ENCODE data around the gene CMSS1.

Gene CMSS1

GRCh38 chr3:100001526-100002270 is 184.0 kb downstream of the CMSS1 start:
- Histone ChIP-seq H3K4me3 (ENCODE audit: low read length in 2 of 2) (no peak overlapping the region), H3K27ac (ENCODE audit: low read depth in 2 of 2, low read length in 2 of 2) (no peak overlapping the region), H3K4me1 (ENCODE audit: control insufficient read depth in 2 of 2, insufficient read depth in 2 of 2, low read length in 2 of 2) (peaks cover 15 to 18% of the 10 kb centered on the region in 2 donors), H3K36me3 (ENCODE audit: control insufficient read depth in 2 of 2, insufficient read depth in 2 of 2, low read length in 2 of 2) (no peaks in the 10 kb centered on the region), H3K9ac (ENCODE audit: low read depth in 1 of 2, low read length in 2 of 2) (no peak overlapping the region), H3K27me3 (ENCODE audit: control insufficient read depth in 2 of 2, insufficient read depth in 2 of 2, low read length in 2 of 2) (no peaks in the 10 kb centered on the region), H3K9me3 (ENCODE audit: control insufficient read depth in 2 of 2, low read length in 2 of 2) (no peaks in the 10 kb centered on the region)

- H3K4me3 ChIP-seq (ENCODE audit: low read length in 2 of 2), result no peak overlapping the region
- peak overlapping the region in 1 of 2 donors; percentile 7 for H3K9ac ChIP-seq (ENCODE audit: low read depth in 1 of 2, low read length in 2 of 2)
- no peaks in the 10 kb centered on the region for H3K36me3 ChIP-seq (ENCODE audit: control insufficient read depth in 2 of 2, insufficient read depth in 2 of 2, low read length in 2 of 2)
- no peaks in the 10 kb centered on the region for H3K27me3 ChIP-seq (ENCODE audit: control insufficient read depth in 2 of 2, insufficient read depth in 2 of 2, low read length in 2 of 2)
- peaks cover 15 to 18% of the 10 kb centered on the region in 2 donors for H3K4me1 ChIP-seq (ENCODE audit: control insufficient read depth in 2 of 2, insufficient read depth in 2 of 2, low read length in 2 of 2)
- H3K9me3 ChIP-seq (ENCODE audit: control insufficient read depth in 2 of 2, low read length in 2 of 2), result no peaks in the 10 kb centered on the region
- peak overlapping the region; percentile 59 to 64 for H3K27ac ChIP-seq (ENCODE audit: low read depth in 2 of 2, low read length in 2 of 2)
Measured at GRCh38 chr3:100002599-100003350, 185.1 kb downstream of the CMSS1 start.

- Histone ChIP-seq H3K9ac (ENCODE audit: low read depth in 1 of 2, low read length in 2 of 2) (no peak overlapping the region), H3K4me3 (ENCODE audit: low read length in 2 of 2) (no peak overlapping the region), H3K27me3 (ENCODE audit: control insufficient read depth in 2 of 2, insufficient read depth in 2 of 2, low read length in 2 of 2) (no peaks in the 10 kb centered on the region), H3K9me3 (ENCODE audit: control insufficient read depth in 2 of 2, low read length in 2 of 2) (no peaks in the 10 kb centered on the region), H3K4me1 (ENCODE audit: control insufficient read depth in 2 of 2, insufficient read depth in 2 of 2, low read length in 2 of 2) (peaks cover 15 to 18% of the 10 kb centered on the region in 2 donors), H3K36me3 (ENCODE audit: control insufficient read depth in 2 of 2, insufficient read depth in 2 of 2, low read length in 2 of 2) (no peaks in the 10 kb centered on the region), H3K27ac (ENCODE audit: low read depth in 2 of 2, low read length in 2 of 2) (peak overlapping the region; percentile 59 to 64)
Measured at GRCh38 chr3:100003609-100004503, 186.2 kb downstream of the CMSS1 start.

DNA sequence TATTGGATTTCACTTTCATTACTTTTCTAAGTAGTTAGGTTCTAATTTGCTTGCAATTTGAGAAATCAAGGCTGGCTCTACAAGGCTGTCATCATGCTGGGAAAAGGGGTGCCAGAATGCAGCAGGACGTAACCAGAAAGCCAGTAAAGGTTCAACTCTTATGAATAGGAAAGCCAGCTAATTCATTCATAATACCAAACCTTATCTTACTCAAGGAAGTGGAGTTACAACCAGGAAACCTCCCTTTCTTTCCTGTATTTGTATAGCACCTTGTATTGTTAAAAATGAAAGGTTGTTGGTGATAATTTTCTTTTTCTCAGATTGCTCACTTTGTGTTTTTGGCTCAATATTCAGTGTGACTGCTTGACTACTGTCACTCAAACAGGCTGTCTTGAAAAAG is 187.3 kb downstream of the CMSS1 start:
- H3K27me3 ChIP-seq (ENCODE audit: control insufficient read depth in 2 of 2, insufficient read depth in 2 of 2, low read length in 2 of 2), result no peaks in the 10 kb centered on the region
- peaks cover 15 to 18% of the 10 kb centered on the region in 2 donors for H3K4me1 ChIP-seq (ENCODE audit: control insufficient read depth in 2 of 2, insufficient read depth in 2 of 2, low read length in 2 of 2)
- no peak overlapping the region for H3K27ac ChIP-seq (ENCODE audit: low read depth in 2 of 2, low read length in 2 of 2)

GRCh38 chr3:100005665-100006393 is 188.2 kb downstream of the CMSS1 start:
- Histone ChIP-seq H3K27me3 (ENCODE audit: control insufficient read depth in 2 of 2, insufficient read depth in 2 of 2, low read length in 2 of 2) (no peaks in the 10 kb centered on the region), H3K9me3 (ENCODE audit: control insufficient read depth in 2 of 2, low read length in 2 of 2) (no peaks in the 10 kb centered on the region), H3K4me3 (ENCODE audit: low read length in 2 of 2) (no peak overlapping the region), H3K36me3 (ENCODE audit: control insufficient read depth in 2 of 2, insufficient read depth in 2 of 2, low read length in 2 of 2) (no peaks in the 10 kb centered on the region), H3K27ac (ENCODE audit: low read depth in 2 of 2, low read length in 2 of 2) (no peak overlapping the region), H3K9ac (ENCODE audit: low read depth in 1 of 2, low read length in 2 of 2) (no peak overlapping the region), H3K4me1 (ENCODE audit: control insufficient read depth in 2 of 2, insufficient read depth in 2 of 2, low read length in 2 of 2) (peaks cover 15 to 18% of the 10 kb centered on the region in 2 donors)

More for the DNA sequence above, 187.3 kb downstream of the CMSS1 start:
- Histone ChIP-seq H3K36me3 (ENCODE audit: control insufficient read depth in 2 of 2, insufficient read depth in 2 of 2, low read length in 2 of 2) (no peaks in the 10 kb centered on the region), H3K9me3 (ENCODE audit: control insufficient read depth in 2 of 2, low read length in 2 of 2) (no peaks in the 10 kb centered on the region), H3K4me3 (ENCODE audit: low read length in 2 of 2) (no peak overlapping the region), H3K9ac (ENCODE audit: low read depth in 1 of 2, low read length in 2 of 2) (no peak overlapping the region)

- Histone ChIP-seq H3K36me3 (ENCODE audit: control insufficient read depth in 2 of 2, insufficient read depth in 2 of 2, low read length in 2 of 2) (no peaks in the 10 kb centered on the region), H3K4me3 (ENCODE audit: low read length in 2 of 2) (no peak overlapping the region), H3K4me1 (ENCODE audit: control insufficient read depth in 2 of 2, insufficient read depth in 2 of 2, low read length in 2 of 2) (peaks cover 15 to 18% of the 10 kb centered on the region in 2 donors), H3K27me3 (ENCODE audit: control insufficient read depth in 2 of 2, insufficient read depth in 2 of 2, low read length in 2 of 2) (no peaks in the 10 kb centered on the region), H3K9me3 (ENCODE audit: control insufficient read depth in 2 of 2, low read length in 2 of 2) (no peaks in the 10 kb centered on the region), H3K9ac (ENCODE audit: low read depth in 1 of 2, low read length in 2 of 2) (no peak overlapping the region), H3K27ac (ENCODE audit: low read depth in 2 of 2, low read length in 2 of 2) (no peak overlapping the region)
Measured at GRCh38 chr3:100006570-100007271, 189.1 kb downstream of the CMSS1 start.

- Histone ChIP-seq H3K9ac (ENCODE audit: low read depth in 1 of 2, low read length in 2 of 2) (no peak overlapping the region), H3K4me1 (ENCODE audit: control insufficient read depth in 2 of 2, insufficient read depth in 2 of 2, low read length in 2 of 2) (peaks cover 15 to 18% of the 10 kb centered on the region in 2 donors), H3K9me3 (ENCODE audit: control insufficient read depth in 2 of 2, low read length in 2 of 2) (no peaks in the 10 kb centered on the region), H3K27ac (ENCODE audit: low read depth in 2 of 2, low read length in 2 of 2) (no peak overlapping the region), H3K36me3 (ENCODE audit: control insufficient read depth in 2 of 2, insufficient read depth in 2 of 2, low read length in 2 of 2) (no peaks in the 10 kb centered on the region), H3K4me3 (ENCODE audit: low read length in 2 of 2) (no peak overlapping the region), H3K27me3 (ENCODE audit: control insufficient read depth in 2 of 2, insufficient read depth in 2 of 2, low read length in 2 of 2) (no peaks in the 10 kb centered on the region)
Measured at GRCh38 chr3:100007313-100007712, 189.7 kb downstream of the CMSS1 start.

GRCh38 chr3:100008081-100008698 is 190.5 kb downstream of the CMSS1 start:
- no peaks in the 10 kb centered on the region for H3K27me3 ChIP-seq (ENCODE audit: control insufficient read depth in 2 of 2, insufficient read depth in 2 of 2, low read length in 2 of 2)
- no peaks in the 10 kb centered on the region for H3K9me3 ChIP-seq (ENCODE audit: control insufficient read depth in 2 of 2, low read length in 2 of 2)
- H3K9ac ChIP-seq (ENCODE audit: low read depth in 1 of 2, low read length in 2 of 2), result no peak overlapping the region
- peaks cover 7 to 11% of the 10 kb centered on the region in 2 donors for H3K4me1 ChIP-seq (ENCODE audit: control insufficient read depth in 2 of 2, insufficient read depth in 2 of 2, low read length in 2 of 2)
- H3K27ac ChIP-seq (ENCODE audit: low read depth in 2 of 2, low read length in 2 of 2), result no peak overlapping the region
- H3K36me3 ChIP-seq (ENCODE audit: control insufficient read depth in 2 of 2, insufficient read depth in 2 of 2, low read length in 2 of 2), result no peaks in the 10 kb centered on the region
- H3K4me3 ChIP-seq (ENCODE audit: low read length in 2 of 2), result no peak overlapping the region
